GM18868 (cell line): ENCODE measurements around the gene GAL3ST2.
"Not testable (repeated sequence)": the region's sequence is repeated elsewhere in the genome, so short reads cannot be mapped to it uniquely, and the experiment has no call there.

Experiments used
- ATAC-seq: cut with Tn5 transposase; IDR thresholded peaks from one replicate; pipeline ENCODE4 v1.9.1; 2021; ENCODE audit warnings: mild to moderate bottlenecking, moderate library complexity; ENCODE audit not compliant: unreplicated experiment

GAL3ST2 gene

DNA sequence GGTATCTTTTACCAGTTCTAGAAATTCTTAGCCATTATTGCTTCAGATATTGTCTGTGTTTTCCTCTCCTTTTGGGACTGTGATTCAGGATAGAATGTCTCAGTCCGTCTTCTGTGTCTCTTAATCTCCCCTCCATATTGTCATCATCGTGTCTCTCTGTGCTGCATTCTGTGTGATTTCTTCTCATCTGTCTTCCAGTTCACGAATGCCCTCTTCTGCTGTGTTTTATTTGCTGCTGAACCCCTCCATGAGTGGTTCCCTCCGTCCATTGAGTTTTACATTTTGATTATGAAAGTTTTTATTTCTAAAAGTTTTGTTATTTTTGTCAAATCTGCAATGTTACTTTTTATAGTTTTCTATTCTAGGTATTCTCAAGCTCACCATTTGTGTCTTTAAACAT, 30.5 kb upstream of the GAL3ST2 start:
- ATAC-seq: no peak

DNA sequence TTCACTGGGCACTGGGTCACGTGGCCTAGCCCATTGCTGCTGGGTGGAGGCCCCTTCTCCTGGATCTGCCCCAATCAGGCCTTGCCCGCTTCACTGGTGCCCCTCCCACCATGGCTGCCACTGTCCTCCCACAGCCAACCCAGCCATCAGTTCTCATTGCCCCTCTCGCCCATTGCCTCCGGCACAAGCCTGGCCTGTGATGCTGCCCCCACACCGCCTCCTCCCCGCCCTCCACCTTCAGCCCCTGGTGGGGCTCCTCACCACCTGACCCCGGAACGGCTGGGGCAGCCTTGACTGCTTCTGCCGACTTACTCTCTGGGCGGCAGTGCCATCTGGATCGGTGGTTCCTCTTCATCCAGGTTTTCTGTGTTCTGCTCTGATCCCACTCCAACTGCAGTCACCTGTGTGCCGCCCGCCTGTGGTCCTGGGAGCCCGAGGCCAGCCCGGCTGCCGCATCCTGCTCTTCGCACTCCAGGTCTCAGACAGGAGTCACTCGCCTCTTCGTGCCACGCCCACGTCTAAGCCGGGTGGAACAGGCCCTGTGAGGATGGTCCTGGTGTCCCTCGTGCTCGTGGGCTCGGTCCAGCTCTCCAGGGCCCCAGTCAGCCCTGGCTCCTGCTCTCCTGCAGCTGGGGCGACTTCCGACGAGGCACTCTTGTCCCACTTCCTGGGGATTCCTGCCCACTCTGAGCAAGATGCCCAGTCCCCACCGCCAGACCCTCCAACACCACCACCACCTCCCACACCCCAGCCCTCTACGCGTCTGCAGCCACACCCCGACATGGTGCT, 28.0 kb upstream of the GAL3ST2 start:
- no peak for ATAC-seq

DNA sequence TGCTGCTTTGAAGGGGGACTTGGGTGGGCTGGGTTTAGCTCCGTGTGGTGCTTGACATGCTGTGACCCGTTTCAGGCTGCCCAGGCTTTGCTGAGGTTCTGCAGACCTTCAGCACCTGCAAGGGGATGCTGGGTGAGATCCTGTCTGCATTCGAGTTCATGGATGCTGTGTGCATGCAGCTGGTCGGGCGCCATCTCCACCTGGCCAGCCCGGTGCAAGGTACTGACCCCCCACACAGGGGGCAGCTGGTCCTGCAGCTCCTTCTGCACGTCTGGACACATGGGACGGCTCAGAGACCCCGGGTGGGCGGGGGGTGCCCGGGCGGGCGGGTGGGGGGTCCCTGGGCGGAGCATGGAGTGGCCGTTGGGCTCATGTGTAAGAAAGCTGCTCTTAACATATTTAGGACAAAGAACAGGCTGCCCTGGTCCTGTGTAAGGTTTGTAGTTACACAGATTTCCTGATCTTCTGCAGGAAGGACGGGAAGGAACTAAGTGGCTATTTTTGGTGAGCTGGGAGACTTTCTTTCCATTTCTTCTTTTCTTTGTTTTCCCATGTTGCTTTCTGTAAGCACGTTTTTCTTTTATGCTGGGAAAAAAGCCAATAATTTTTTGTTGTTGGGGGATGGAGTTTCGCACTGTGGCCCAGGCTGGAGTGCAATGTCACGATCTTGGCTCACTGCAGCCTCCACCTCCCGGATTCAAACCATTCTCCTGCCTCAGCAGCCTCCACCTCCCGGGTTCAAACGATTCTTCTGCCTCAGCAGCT, 26.4 kb upstream of the GAL3ST2 start:
- no peak for ATAC-seq

DNA sequence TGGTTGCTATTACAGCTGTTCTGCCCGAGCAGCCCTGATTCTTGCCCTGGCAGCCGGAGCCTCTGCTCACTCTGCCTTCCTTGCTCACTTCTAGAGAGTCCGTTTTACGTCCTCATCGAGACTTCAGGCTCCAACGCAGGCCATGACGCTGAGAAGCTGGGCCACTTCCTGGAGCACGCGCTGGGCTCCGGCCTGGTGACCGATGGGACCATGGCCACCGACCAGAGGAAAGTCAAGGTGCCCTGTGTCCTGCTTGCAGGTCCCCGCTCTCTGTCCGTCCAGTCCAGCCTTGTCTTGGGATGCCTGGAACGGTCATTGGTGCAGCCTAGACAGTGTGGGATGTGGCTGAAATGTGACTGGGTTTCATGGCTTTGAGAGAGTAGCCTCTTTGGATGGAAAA, 25.5 kb upstream of the GAL3ST2 start:
- ATAC-seq: no peak

DNA sequence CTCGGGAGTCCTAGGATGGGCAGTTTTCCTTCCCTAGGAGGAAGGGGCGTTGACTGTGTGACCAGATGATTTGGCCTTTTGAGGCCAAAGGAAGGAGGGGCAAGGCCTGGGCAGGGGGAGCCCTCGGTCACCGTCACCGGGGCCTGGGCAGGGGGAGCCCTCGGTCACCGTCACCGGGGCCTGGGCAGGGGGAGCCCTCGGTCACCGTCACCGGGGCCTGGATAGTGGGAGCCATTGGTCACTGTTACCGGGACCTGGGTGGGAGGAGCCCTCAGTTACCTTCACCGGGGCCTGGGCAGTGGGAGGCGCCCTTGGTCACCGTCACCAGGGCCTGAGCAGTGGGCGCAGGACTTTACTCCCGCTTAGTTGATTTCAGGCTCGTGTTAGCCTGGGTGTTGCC, 24.8 kb upstream of the GAL3ST2 start:
- ATAC-seq: no peak

DNA sequence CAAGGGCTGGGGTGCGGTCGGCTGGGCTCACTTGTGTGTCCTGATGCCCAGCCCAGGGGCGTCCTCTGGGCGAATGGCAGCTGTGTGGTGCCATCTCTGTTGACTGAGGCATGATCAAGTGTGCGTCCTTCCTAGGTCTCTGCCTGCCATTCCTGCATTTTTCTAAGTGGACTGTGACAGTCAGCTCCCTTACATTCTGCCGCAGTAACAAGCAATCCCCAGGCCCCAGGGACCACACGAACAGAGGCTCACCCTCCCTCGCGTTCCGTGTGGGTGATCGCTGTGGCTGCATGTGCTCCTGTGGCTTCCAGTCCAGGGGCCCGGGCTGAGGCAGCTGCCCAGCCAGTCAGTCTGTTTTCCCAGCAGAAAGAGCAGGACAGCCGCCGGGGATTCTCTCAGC, 24.4 kb upstream of the GAL3ST2 start:
- no peak for ATAC-seq

DNA sequence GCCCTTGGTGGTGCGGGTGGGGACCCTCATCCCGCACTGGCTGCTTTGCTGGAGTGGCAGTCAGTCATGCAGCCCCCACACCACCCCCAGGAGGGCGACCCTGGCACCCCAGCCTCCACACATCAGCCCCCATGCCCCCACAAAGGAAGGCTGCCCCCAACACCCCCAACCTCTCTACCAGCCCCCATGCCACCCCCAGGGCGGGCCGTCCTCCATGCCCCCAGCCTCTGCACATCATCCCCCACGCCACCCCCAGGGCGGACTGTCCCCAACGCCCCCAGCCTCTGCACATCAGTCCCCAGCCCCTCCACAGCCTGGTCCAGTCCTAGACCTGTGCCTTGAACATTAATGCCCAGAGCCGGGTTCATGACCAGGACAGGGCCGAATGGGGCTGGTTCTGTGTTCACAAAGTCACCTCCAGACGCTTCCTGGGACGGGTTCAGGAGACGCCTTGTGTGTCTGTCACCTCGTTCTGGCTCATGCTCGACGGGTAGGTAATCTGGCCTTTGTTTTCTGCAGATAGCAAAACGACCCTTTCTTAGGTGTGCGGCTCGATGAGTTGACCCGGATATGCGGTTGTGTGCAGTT, 23.8 kb upstream of the GAL3ST2 start:
- no peak for ATAC-seq

DNA sequence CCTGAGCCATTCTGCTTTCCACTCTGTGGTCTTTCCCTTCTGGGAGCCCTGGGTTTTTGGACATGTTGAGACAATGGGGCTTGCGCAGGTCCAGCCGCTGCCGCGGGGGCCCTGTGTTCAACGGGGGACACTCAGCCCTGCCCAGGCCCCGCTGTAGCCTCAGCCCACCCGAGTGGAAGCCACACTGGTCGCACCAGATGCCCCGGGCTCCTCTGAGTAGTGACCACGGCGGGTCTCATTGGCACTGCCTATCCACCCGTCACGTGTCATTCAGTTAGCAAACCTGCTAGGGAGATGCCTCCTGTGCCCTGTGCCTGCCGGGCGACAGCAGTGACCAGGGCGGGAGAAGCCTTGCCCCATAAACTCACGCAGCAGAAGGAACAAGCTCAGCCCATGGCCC, 23.1 kb upstream of the GAL3ST2 start:
- no peak for ATAC-seq

DNA sequence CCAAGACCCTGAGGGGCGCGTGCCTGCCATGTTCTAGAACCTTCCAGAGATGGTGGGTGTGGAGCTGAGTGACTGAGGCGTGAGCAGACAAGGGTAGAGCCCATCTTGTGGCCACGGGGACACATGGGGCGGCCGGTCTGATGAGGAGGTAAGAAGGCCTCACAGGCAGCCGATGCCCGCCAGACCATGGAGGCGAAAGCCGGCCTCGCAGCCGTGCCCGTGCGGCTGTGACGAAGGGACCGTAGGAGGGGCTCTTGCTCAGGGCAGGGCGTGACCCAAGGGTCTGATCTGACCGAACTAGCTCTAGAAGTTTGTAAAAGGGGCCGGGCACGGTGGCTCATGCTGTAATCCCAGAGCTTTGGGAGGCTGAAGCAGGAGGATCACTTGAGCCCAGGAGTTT, 22.6 kb upstream of the GAL3ST2 start:
- ATAC-seq: no peak

DNA sequence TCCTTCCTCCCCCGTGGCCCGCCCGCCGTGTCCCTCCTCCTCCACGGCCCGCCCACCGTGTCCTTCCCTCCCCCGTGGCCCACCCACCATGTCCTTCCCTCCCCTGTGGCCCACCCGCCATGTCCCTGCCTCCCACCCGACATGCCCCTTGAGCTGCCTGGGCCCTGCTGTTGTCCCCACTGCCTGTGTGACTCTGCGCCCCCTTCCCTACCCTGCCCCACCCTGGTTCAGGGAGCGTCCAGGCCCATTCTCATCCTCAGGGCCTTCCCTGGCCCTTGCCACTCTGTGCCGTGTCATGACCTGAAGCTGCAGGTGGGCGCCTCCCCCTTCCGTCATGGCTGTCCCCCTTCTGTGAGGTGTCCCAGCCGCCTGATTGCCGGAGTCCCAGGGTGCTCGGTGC, 21.5 kb upstream of the GAL3ST2 start:
- ATAC-seq: no peak

DNA sequence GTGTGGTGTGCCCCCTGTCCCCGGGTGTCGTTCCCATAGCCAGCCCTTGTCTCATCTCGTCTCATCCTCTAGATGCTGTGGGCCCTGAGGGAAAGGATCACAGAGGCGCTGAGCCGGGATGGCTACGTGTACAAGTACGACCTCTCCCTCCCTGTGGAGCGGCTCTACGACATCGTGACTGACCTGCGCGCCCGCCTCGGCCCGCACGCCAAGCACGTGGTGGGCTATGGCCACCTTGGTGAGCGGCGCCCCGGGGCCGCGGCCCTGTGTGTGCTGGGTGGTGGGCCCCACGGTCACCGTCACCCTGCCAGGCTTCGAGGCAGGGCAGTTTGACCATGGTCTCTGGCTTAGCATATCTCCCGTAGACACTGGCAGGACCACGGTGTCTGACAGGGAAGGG, 20.8 kb upstream of the GAL3ST2 start:
- ATAC-seq: no peak

DNA sequence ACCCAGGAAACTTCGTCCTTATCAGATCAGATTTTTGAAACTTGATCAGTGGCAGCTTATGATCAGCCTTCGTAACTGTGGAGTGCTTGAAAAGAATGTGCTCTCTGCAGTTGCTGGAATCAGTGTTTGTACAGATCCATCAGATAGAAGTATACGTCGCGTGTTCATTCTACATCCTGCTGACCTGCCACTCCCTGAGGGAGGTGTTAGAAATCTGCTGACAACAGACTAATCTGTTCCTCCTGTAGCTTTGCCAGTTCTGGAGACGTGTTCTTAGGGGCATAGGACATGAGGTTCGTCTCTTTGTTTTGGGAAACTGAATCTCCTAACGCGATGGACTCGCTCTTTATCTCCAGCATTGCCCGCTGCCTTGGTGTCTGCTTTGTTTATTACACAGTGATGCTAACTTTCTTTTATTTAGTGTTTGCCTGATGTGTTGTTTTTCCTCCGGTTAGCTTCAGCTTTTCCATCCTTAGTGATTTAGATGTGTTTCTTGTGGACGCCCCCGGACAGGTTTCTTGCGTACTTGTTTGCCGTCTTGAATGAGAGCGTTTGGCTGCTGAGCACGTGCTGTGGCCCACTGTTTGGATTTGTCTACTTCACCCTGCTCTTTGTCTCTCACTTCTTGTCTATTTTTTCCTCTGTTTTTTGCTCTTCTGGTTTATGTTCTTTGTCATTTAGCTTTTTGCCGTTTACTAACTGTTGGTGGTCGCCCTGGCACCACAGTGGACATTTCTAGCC, 17.4 kb upstream of the GAL3ST2 start:
- no peak for ATAC-seq

DNA sequence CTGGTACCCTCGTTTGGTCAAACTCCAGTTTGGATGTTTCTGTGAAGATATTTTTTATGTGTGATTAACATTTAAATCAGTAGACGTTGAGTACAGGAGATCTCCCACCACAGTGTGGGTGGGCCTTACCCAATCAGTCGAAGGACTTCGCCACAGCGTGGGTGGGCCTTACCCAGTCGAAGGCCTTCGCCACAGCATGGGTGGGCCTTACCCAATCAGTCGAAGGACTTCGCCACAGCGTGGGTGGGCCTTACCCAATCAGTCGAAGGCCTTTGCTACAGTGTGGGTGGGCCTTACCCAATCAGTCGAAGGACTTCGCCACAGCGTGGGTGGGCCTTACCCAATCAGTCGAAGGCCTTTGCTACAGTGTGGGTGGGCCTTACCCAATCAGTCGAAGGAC, 16.7 kb upstream of the GAL3ST2 start:
- not testable (repeated sequence) for ATAC-seq

DNA sequence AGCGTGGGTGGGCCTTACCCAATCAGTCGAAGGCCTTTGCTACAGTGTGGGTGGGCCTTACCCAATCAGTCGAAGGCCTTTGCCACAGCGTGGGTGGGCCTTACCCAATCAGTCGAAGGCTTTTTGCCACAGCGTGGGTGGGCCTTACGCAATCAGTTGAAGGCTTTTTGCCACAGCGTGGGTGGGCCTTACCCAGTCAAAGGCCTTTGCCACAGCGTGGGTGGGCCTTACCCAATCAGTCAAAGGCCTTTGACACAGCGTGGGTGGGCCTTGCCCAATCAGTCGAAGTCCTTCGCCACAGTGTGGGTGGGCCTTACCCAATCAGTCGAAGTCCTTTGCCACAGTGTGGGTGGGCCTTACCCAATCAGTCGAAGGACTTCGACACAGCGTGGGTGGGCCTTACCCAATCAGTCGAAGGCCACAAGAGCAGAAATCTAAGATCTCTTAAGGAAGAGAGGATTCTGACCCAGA, 16.3 kb upstream of the GAL3ST2 start:
- no peak for ATAC-seq

DNA sequence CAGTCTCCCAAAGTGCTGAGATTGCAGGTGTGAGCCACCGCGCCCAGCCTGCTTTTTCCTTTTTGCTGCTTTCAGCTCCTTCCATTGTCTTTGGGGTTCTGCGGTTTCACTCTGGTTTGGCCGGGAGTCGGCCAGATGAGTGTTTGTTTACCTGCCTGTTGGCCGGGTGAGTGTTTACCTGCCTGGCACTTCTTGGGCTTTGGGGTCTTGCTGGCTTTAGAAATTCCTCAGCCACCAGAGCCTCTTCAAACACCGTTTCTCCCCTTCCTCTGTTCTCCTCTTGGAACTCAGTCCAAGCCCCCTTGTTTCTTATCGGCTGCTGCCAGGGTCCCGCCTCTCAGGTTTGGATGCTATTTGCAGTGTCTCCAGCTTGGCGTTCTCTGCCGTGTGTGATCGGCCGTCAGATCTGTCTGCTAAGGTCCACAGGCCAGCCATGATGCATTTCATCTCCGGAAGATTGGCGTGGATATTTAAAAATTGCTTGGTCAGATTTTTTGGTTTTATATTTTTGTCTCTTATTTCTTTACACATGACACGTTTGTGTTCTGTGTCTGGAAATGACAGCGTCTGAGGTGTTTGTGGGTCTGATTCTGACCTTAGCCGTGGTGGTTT, 14.2 kb upstream of the GAL3ST2 start:
- ATAC-seq: no peak

DNA sequence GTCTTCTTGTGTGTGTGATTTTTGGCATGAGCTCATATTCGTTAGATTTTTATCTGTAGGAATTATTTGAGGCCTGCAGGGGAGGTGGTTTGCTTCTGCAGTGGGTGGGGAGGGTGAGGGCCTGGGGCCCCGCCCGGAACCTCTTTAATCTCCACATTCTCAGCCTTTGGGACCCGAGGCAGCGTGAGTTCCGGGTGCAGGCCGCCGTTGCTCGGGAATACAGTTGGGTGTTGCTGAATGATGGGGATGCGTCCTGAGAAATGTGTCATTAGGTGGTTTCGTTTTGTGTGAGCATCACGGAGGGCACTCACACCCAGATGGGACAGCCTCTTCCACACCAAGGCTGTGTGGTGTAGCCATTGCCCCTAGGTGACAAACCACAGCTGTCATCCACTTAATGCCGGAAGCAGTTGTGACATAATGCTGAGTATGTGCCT, 13.7 kb upstream of the GAL3ST2 start:
- no peak for ATAC-seq

DNA sequence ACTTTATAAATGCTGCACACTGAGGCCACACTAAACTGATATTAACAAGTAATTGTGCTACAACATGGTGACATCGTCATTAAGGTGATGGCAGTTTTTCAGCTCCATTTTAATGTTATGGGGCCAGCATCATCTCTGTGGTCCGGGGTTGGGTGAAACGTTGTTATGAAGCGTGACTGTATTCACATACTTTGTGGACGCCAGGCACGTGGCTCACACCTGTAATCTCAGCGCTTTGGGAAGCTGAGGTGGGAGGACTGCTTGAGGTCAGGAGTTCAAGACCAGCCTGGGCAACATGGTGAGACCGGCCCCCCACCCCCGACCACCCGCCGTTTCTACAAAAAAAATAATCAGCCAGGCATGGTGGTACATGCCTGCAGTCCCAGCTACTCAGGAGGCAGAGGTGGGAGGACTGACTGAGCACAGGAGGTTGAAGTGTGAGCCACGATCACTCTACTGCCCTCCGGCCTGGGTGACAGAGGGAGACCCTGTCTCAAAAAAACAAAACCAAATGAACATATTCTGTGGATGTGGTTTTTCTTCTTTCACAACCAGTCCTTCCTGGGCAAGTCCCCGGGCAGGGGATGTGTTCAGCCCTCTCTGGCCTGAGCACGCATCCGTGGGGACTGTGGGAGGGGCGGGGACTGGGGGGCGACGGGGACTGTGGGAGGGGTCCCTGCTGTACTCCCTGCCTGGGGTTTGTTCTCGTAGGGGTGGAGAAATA, 12.9 kb upstream of the GAL3ST2 start:
- no peak for ATAC-seq

DNA sequence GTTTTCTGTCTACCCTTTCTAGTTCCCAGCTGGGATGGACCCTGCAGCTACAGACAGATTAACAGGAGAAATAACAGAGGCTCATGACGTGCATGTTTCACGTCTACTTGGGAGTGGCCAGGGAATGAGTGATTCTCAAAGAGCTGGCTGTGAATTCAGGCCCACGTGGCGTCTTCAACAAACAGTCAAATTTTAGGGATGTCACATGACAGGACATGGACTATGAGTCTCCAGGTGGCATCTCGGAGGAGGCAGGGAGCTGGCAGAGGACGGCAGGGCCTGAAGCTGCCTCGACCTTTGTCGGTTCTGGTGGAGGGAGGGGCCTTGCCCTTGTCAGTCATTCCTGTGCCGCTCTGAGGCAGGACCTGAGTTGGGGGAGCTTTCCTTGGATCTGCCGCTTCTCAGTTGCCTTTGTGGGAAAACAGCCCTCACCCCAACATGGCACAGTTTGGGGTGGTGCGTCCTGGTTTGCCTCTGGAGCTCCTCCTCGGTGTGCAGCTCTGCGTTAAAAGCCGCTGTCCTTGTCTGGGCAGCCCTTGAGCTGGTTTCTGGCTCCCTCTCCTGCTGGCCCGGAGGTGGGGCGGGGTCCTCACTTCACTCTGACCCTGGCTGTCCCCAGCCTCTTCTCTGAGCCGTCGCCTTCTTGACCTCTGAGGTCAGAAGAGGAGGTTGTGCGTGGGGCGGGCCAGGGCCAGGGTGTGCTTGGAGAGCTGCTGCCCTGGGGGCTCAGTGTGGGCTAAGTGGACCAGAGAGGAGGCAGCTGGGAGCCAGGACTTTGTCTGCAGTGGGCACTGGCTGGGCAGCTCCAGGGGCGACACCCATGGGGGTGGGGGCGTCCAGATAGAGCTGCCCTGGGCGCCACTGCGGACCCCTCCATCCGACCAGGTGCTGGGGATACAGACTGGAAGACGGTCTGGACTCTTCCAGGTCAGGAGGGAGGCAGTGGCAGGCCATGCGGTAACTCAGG, 12.1 kb upstream of the GAL3ST2 start:
- ATAC-seq: no peak
